HG03571 (cell line): ENCODE measurements around the gene SOX5.

Experiments used
- ATAC-seq: cut with Tn5 transposase; IDR thresholded peaks from one replicate; pipeline ENCODE4 v1.9.1; 2021; ENCODE audit not compliant: unreplicated experiment

Gene SOX5

GRCh38 chr12:23949348-23950209 lies at the start of gene SOX5:
SOX5 (minus strand) TSS chr12:23949670; CDS start chr12:23949601, 69 bp downstream.
- no peak for ATAC-seq

GRCh38 chr12:23987046-23987445 lies 37.6 kb upstream of the SOX5 start:
- ATAC-seq, result no peak

GRCh38 chr12:23980826-23981225 lies 31.4 kb upstream of the SOX5 start:
- no peak for ATAC-seq

GRCh38 chr12:23964812-23965211 lies 15.3 kb upstream of the SOX5 start:
- ATAC-seq, result no peak

GRCh38 chr12:23959826-23960225 lies 10.4 kb upstream of the SOX5 start:
- ATAC-seq, result no peak

GRCh38 chr12:23954332-23954731 lies 4.9 kb upstream of the SOX5 start:
- no peak for ATAC-seq

- ATAC-seq, result no peak
These were observed 2.6 kb upstream of the SOX5 start for GRCh38 chr12:23952071-23952470.

GRCh38 chr12:23950775-23951451 lies 1.4 kb upstream of the SOX5 start:
- no peak for ATAC-seq

- no peak for ATAC-seq
These were observed 822 bp upstream of the SOX5 start for GRCh38 chr12:23950210-23950774.

GRCh38 chr12:23948291-23948690 lies 1.2 kb downstream of the SOX5 start:
- ATAC-seq, result no peak

GRCh38 chr12:23947395-23947794 lies 2.1 kb downstream of the SOX5 start:
- ATAC-seq, result no peak

GRCh38 chr12:23945249-23945648 lies 4.2 kb downstream of the SOX5 start:
- ATAC-seq, result no peak

- ATAC-seq, result no peak
These were observed 5.4 kb downstream of the SOX5 start for GRCh38 chr12:23944067-23944466.

- no peak for ATAC-seq
These were observed 6.6 kb downstream of the SOX5 start for GRCh38 chr12:23942841-23943240.

- no peak for ATAC-seq
These were observed 7.7 kb downstream of the SOX5 start for GRCh38 chr12:23941780-23942179.

- ATAC-seq, result no peak
These were observed 11.0 kb downstream of the SOX5 start for GRCh38 chr12:23938422-23938821.

- ATAC-seq, result no peak
These were observed 18.3 kb downstream of the SOX5 start for GRCh38 chr12:23931176-23931575.

GRCh38 chr12:23930599-23930998 lies 18.9 kb downstream of the SOX5 start:
- no peak for ATAC-seq

- no peak for ATAC-seq
These were observed 19.6 kb downstream of the SOX5 start for GRCh38 chr12:23929906-23930305.

GRCh38 chr12:23927907-23928306 lies 21.6 kb downstream of the SOX5 start:
- no peak for ATAC-seq

- no peak for ATAC-seq
These were observed 28.2 kb downstream of the SOX5 start for GRCh38 chr12:23921099-23921856.
